HG02763 (cell line): ENCODE data around the gene CCDC126.
"Not testable (repeated sequence)": the region's sequence is repeated elsewhere in the genome, so short reads cannot be mapped to it uniquely, and the experiment has no call there.

ENCODE experiments used
- ATAC-seq: cut with Tn5 transposase; IDR thresholded peaks from one replicate; pipeline ENCODE4 v1.9.1; 2021; ENCODE audit warnings: mild to moderate bottlenecking, moderate library complexity; ENCODE audit not compliant: unreplicated experiment

Gene CCDC126, protein sequence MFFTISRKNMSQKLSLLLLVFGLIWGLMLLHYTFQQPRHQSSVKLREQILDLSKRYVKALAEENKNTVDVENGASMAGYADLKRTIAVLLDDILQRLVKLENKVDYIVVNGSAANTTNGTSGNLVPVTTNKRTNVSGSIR

DNA sequence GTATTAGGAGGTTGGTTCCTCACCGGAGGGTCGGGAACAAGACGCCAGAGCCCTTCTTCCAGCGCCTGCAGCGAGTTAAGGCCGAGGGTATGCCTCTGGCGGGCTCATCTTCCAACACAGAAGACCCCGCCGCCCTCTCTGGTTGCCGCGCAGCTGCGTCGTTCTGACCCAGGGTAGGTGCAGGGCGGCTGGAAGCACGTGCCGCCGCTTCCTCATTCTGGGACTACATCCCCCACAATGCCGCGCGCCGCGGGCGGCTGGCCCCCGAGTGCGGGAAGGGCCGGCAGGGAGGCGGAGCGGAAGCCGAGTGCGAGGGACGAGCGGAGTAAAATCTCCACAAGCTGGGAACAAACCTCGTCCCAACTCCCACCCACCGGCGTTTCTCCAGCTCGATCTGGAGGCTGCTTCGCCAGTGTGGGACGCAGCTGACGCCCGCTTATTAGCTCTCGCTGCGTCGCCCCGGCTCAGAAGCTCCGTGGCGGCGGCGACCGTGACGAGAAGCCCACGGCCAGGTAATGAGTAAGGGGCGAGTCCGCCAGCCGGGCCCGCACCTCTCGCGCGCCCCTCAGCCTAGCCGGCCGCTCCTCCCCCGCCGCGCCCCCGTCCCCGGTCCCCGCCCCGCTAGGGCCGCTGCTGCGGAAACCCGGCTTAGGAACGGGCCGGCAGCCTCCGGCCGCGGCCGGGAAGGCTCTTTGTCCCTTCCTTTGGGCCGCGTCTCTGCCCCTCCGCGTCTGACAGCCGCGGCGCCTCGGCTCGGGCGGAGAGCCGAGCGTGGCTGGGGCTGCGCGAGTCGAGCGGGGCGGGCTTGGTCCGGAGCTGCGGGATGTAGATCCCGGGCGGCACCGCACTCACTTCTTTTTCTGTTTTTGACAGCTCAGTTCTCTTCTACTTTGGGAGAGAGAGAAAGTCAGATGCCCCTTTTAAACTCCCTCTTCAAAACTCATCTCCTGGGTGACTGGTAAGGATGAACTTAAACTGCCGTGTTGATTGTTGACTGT is at the start of gene CCDC126:
Gene CCDC126, plus strand, starts transcription at position 289 of the 998 bp plus-strand sequence. CDS start 13,934 bp downstream, outside the sequence.
- ATAC-seq = peak; percentile 72

DNA sequence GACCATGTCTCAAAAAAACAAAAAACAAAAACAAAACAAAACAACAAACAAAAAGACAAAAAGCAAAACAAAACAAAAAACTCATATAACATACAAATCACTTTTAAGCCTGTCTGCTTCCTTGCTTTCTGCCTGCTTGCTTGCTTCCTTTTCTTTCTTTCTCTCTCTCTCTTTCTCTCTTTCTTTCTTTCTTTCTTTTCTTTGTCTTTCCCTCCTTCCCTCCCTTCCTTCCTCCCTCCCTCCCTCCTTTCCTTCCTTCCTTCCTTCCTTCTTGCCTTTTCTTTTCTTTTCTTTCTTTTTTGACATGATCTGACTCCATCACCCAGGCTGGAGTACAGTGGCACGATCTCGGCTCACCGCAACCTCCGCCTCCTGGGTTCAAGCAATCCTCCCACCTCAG is 49.5 kb upstream of the CCDC126 start:
- no peak for ATAC-seq

DNA sequence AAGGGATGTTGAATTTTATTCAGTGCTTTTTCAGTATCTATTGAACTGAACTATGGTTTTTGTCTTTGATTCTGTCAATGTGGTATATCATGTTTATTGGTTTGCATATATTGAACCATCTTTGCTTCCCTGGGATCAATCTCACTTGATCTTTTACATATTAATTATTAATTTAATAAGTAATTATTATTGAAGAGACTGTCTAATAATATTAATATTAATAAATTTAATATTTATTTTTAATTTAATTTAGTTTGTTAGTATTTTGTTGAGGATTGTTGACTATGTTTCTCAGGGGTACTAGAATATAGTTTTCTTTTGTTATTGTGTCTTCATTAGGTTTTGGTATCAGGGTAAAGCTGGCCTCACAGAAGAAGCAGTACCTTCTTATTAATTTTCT is 38.9 kb upstream of the CCDC126 start:
- no peak for ATAC-seq

DNA sequence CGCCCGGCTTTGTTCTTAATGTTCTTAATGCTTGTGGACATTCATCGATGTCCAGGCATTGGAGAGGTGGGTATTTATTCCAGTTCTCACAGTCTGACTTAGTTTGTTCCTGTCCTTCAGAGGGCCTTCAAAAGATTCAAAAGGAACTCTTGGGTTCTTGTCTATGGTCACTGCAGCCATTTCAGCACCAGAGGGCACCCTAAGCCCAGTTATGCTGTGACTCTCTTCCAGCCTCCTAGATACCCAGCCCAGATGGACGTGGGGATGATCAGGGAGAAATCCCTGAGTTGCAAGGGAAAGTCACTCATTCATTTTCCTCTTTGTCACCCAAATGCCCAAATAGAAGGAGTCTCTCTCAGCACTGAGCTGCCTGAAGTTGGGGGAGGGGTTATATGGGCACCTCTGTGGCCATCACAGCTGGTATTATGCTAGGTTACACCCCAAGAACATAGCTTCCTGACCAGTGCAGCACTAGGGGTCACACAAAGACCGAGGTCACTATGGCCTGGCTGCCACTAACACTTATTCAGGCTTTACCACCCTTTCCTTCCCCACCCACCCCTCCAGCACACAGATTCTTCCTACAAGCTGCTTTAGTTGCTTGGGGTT is 26.5 kb upstream of the CCDC126 start:
- peak; percentile 72 for ATAC-seq

DNA sequence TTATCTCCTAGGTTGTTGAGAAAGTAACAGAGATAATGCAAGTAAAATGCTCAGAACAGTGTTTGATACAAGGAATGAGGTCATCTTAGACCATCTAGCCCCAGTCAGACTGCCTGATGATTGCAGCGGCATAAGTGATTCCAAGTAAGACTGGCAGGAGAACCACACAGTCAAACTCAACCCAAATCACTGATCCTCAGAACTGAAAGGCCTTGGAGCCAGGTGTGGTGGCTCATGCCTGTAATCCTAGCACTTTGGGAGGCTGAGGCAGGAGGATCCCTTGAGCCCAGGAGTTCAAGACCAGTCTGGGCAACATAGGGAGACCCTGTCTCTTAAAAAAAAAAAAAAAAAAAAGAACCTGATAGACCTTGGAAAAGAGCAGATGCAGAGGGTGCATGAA is 15.2 kb upstream of the CCDC126 start:
- ATAC-seq = not testable (repeated sequence)

DNA sequence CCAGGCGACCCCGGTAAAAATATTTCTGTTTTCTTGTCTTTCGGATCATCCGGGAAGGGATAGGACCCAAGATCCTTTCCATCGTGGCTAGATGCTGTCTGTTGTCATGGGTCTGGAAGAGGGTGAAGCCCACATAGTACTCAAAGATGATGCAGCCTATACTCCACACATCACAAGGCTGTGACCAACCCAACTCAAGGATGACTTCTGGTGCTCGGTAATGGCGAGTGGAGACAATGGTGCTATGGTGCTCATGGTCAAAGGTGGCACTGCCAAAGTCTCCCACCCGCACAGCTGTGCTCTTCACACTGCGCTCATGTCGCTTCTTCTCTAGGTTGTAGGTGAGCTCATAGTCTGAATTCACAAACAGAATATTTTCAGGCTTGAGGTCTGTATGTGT is 11.9 kb upstream of the CCDC126 start:
- ATAC-seq = not testable (repeated sequence)

DNA sequence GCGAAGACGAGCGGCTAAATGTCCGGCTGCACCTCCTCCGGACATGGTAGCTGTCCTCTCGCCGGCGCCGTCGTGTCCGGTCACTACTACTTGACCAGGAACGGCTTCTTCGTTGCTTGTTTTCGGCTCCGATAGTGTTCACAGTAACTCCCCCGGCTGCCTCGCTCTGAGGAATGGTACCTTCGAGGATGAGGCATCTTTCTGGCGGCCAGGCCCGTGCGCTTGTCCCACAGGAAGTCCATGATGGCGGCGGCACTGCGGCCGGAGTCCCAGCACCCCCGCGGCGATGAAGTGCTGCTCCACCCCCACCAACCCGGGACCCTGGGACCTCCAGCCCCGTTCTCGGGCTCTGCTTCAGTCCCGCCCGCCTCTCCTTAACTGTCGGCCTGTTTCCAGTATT is 11.0 kb upstream of the CCDC126 start:
- ATAC-seq = no peak

DNA sequence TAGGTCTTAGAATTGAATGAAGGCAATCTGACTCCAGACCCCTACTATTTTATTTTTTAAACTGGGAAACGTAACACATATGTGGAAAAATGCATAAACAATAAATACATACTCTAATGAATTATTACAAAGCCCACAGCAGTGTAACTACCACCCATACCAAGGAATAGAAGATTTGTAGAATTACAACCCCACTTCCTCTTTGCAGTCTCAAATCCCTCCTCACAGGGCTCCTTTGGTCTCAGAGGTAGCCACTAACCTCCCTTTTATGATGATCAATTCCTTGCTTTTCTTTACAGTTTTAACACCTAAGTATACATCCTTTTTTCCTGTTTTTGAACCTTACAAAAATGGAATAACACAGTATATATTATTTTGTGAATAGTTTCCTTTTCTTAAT is 6.7 kb upstream of the CCDC126 start:
- ATAC-seq = no peak

DNA sequence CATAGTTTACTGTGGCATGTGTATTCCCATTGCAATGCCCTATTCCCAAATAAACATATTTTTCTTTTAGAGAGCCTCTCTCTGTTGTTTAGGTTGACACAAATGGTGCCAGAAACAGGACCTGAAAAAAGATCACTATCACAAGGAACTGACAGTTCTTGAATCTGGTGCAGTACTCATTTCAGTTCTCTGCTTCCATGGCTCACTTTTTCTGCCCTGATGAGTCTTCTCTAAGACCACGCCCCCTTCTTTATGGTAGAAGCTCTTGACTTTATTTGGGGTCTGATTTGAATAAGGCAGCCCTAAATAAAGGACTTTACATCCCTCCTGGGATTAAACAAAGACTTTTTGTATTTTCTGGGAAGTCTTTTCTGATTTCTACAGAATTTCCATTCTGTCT is 3.5 kb upstream of the CCDC126 start:
- ATAC-seq = no peak

DNA sequence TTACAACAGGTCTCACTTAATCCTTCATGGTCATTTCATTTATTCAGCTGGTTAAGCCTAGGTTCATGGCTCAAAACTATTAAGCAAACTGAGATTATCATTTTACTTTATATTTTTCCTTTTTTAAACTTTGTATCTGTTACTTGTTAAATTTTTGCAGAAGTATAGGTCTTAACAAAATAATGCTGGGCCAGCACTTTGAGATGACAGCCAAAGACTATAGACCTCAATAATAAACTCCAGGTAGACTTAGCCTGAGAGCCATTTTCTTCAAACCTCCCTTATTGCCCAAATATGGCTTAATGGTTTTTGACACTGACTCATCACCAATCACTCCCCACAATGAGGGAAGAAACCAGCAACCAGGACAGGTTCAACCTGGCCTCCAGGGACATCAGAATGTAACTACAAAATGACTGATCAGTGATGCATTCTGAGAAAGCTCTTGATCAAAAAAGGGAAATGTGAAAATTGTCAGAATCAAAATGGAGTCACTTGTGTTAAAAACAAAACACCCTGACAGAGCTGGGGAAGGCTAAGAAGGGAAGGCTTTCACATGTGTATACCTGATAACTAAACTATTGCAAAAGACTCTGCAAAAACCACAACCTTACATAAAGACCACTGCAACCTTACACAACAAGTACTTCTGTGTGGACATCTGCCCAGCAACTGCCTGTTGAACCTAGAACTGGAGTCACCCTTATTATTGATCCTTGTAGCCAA is 2.1 kb upstream of the CCDC126 start:
- ATAC-seq = peak; percentile 51

DNA sequence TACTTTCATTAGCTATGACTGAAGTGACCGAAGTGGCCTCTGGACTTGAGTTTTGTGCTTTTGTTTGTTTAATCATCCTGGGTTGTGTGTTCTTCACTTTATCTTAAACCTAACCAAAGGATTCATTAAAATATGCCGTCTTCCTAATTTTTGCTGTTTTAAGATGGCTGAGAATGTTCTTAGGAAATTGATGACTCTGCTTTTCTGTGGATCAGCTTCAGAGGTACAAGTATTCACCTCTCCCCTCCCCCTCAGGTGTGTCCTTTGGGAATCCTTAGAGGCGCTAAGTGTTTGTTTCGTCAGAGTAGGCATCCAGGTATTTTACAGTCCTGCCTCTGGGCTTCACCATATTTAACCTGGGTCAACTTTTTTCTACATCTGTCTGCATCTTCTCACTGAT is 1.1 kb downstream of the CCDC126 start:
- ATAC-seq = no peak

DNA sequence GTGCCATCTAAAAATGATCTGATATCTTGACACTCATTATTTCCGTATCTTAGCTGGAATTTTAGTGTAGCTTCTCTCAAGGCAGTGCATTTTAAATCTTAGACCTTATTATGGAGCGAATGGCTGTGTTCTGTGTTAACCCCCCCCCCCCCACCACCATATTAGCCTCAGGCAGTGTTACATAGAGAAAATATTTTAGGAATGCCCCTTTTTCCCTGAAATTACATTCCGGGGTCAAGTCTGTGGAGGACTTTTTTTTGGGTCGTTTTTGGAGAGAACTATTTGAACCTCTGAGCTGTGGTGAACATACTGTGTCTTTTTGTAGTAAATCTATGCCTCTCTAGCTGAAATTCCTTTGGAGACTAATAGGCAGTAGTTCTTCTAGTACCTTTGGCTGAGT is 3.1 kb downstream of the CCDC126 start:
- ATAC-seq = no peak

DNA sequence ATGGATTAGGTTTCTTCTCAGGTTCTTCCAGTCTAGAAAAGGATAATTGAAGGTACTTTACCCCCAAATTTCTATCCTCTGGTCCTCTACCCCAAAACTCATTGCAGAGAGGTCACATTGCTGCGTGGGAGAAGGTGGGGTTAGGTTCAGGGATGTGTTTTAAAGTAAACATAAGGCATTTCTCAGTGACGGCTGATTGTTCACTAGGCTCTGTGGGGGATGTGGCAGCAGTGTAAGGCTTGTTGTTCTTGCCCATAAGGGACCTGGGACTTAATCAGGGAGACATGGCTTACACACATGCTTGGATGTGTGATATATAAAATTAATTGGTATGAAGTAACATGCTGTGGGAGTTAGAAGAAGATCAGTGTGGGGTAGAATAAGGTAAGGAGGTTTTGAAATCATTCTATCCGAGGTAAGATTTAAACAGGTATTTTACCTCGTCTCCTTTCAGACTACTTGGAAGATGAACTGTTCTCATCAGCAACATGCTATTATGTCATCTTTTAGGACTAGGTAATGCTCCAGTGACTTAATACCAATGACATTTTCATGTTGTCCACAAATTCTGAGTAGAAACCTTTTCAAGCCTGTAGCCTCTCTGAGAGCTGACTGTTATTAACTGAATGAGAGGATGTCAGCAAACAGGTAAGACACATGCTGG is 6.6 kb downstream of the CCDC126 start:
- no peak for ATAC-seq

DNA sequence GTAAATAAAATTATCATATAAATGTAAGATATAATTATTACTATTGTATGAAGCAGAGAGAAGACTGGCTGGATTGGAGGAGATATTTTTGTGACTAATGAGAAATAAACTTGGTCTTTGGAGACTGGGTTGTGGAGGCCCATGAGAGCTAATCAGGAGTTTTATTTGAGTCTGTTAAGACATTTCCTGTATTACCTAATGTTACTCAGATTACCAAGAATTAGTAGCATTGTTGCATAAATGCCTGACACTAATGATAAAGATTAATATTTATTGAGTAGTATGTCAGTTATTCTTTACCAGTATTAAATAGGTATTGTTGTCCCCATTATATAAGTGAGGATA is 7.1 kb downstream of the CCDC126 start:
- no peak for ATAC-seq

DNA sequence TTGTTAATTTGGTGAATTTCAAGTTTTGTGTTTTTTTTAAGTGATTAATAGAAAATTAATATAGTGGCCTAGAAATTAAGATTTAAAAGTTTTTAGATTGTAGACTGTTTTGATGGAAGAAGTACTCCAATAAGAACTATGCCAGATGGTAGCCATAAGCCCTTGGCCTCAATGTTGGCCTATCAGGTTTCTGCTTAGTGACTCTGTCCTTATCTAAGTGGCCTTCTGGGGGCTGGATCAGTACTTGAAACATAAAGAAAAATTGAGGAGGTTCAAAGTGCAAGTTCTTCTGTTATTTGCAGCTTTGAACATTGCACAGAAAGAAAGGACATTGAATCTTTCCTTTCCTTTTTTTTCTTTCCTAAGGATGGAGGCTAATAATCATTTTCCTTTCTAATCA is 9.9 kb downstream of the CCDC126 start:
- no peak for ATAC-seq

DNA sequence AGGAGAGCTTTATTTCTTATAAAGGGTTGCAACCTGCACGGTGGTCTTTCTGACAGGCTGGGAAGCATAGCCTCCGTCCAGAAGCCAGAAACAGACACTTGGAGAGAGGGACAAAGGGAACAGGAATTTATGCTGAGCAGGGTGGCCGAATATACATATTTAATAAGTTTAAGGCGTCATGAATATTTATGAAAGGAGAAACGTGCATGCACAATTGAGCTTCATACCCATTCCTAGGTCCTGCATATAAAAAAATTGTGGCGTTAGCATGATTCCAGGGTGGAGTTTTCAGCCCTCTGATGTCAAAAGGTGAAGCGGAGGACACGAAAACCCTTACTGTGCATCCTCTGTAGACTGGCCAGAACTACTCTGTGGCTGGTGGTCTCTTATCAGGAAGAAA is 10.7 kb downstream of the CCDC126 start:
- no peak for ATAC-seq

DNA sequence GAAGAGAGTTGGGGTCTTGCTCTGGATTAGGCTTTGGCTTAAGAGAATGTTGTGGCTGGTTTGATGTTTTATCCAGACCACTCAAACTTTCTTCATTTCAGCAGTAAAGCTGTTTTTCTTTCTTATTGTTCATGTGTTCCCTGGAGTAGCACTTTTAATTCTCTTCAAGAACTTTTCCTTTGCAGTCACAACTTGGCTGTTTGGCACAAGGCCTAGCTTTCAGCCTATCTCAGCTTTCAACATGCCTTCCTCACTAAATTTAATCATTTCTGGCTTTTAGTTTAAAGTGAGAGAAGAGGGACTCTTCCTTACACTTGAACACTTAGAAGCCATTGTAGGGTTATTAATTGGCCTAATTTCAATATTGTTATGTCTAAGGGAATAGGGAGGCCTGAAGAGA is 18.1 kb downstream of the CCDC126 start:
- no peak for ATAC-seq

DNA sequence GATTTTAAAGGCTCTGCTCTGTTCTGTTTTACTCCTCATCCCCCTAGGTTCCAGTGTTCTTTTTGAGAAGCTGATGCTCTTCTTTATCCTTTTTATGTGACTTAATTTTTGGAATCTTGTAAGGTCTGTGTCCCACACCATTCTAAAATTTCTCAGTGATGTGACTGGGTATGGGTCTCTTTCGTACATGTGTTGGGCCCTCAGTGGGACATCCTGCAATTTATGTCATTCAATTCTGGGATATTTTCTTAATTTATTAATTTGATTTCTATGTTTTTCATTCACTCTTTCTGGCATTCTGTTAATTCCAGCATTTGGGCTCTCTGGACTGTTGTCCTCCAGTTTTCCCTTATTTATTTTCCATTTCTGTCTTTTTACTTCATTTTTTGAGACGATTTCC is 19.4 kb downstream of the CCDC126 start:
- no peak for ATAC-seq

DNA sequence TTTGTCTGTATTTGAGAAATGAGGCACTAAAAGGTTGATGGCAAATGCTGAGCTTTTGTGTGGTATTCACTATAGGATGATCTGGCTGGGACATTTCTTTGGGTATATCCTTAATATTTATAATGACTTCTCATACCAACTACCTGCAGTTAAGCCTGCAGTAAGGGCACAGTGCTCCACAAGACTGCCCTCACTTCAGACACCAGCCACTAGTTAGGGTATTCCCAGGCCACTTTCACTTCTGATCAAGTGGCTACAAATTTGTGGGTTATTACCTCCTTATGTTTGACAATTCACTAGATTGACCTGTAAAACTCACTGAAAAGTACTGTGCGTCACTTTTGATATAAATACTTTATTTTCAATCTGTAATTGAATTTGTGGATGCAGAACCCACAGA is 20.3 kb downstream of the CCDC126 start:
- no peak for ATAC-seq

DNA sequence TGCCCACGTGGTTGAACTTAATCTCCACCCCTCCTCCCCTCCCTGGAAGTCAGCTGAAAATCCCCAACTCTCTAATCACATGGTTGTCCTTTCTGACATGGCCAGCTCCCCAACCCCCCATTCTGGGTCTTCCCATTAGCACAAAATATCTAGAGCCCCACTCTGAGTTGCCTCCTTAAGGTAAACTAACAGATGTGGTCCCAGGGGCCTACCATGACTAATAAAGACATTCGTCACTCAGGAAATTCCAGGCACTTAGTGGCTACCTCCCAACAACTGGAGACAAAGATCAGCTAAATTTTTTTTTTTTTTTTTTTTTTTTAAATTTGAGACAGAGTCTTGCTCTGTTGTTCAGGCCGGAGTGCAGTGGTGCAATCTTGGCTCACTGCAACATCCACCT is 21.1 kb downstream of the CCDC126 start:
- ATAC-seq = no peak

DNA sequence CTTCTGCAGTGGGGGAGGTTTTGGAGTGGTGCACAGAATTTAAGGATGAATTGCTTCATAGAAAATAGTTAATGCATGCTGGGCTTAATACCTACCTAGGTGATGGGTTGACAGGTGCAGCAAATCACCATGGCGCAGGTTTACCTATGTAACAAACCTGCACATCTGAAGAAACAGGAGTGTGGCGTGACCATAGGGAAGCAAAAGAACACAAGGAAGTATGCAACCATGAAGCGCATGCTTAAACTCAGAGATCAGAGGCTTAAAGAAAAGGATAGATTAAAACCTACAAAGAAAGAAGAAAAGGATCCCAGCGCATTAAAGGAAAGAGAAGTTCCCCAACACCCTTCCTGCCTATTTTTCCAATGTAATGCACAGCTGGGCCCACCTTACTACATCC is 22.0 kb downstream of the CCDC126 start:
- no peak for ATAC-seq
